T-helper 2 cell (primary cell): ENCODE results near the gene IKZF3.
"Not testable (repeated sequence)": the region's sequence is repeated elsewhere in the genome, so short reads cannot be mapped to it uniquely, and the experiment has no call there.

ENCODE experiments used
- DNase-seq, 5 experiments: peaks; one replicate each; pipeline versions ENCODE4 v3.0.0 to v3.0.0-alpha.2; 2012 to 2022

IKZF3 gene

DNA sequence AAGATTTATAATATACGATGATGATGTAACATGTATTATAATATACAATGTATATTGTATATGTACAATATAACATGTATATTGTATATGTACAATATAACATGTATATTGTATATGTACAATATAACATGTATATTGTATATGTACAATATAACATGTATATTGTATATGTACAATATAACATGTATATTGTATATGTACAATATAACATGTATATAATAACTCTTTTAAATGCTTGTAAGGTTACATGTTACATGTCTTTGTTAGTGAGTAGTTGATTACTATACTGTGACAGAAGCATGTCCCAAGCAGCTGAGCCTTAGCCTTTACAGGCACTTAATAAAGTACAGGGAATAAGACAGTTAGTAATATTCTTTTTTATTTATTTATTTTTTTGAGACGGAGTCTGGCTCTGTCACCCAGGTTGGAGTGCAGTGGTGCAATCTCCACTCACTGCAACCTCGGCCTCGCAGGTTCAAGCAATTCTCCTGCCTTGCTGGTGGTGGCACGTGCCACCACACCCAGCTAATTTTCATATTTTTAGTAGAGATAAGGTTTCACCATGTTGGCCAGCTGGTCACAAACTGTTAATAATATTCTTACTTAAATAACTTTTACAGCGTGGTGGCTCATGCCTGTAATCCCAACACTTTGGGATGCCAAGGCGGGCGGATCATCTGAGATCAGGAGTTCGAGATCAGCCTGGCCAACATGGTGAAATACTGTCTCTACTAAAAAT, 8.0 kb downstream of the IKZF3 start:
- DNase-seq: not testable (repeated sequence)

DNA sequence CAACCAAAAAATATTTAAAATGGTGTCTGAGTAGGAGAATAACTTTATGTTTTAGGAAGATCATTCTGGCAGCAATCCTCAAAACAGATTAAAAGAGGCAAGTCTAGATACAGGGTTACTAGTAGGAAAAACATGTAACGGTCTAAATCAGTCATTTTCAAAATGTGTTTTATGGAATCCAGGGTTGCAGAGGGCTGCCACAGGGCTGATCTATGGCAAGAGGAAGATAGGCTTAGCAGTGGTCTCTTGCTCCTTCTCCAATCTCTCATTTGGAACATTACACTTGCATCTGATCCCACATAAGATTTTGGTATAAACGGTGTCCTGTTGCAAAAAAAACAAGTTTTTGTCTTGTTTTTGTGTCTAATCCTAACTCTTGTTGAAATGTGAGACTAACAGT, 9.2 kb downstream of the IKZF3 start:
- no peak for DNase-seq

DNA sequence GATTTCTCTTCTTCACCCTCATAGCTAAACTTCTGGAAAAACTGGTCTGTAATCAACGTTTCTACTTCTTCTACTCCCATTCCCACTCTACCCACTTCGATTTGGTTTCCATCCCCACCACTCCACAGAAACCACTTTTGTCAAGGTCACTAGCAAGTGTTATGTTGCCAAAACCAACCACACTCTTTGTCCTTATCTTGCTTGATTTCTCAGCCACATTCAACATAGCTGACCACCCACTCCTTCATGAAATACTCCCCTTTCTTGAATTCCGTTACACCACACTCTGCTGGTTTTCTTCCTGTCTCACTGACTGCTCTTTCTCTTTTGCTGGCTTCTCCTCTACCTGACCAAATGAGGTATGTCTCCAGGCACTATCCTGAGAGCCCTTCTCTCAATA, 11.9 kb downstream of the IKZF3 start:
- DNase-seq: no peak

DNA sequence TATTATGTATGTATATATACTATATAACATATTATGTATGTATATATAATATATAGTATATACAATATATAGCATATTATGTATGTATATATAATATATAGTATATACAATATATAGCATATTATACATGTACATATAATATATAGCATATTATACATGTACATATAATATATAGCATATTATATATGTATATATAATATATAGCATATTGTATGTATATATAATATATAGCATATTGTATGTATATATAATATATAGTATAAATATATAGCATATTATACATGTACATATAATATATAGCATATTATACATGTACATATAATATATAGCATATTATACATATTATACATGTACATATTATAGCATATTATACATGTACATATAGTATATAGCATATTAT, 13.9 kb downstream of the IKZF3 start:
- DNase-seq: not testable (repeated sequence)

GRCh38 chr17:39848600-39848999, 15.5 kb downstream of the IKZF3 start:
- DNase-seq: no peak

GRCh38 chr17:39846205-39846604, 17.9 kb downstream of the IKZF3 start:
- no peak for DNase-seq

DNA sequence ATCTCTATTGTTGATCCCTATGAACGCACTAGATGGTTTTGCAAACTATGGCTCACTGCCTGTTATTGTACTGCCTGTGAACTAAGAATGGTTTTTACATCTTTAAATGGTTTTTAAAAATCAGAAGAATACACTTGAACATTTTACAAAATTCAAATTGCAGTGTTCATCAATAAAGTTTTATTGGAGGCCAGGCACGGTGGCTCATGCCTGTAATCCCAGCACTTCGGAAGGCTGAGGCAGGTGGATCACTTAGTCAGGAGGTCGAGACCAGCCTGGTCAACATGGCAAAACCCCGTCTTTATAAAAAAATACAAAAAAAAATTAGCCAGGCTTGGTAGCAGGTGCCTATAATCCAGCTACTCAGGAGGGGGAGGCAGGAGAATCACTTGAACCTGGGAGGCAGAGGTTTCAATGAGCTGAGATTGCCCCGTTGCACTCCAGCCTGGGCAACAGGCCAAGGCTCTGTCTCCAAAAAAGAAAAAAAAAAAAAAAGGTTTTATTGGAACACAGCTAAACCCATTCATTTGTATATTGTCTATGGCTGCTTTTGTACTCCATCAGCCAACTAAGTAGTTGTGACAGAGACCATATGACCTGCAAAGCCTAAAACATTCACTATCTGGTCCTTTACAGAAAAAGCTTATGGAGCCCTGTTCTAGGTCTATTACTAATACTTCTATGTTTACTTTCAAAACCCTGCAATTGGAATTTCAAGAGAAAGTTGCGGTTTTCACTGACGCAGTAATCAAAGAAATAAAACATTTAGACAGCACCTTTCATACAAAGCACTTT, 18.9 kb downstream of the IKZF3 start:
- peak in 1 of 5 experiments; percentile 33 for DNase-seq

DNA sequence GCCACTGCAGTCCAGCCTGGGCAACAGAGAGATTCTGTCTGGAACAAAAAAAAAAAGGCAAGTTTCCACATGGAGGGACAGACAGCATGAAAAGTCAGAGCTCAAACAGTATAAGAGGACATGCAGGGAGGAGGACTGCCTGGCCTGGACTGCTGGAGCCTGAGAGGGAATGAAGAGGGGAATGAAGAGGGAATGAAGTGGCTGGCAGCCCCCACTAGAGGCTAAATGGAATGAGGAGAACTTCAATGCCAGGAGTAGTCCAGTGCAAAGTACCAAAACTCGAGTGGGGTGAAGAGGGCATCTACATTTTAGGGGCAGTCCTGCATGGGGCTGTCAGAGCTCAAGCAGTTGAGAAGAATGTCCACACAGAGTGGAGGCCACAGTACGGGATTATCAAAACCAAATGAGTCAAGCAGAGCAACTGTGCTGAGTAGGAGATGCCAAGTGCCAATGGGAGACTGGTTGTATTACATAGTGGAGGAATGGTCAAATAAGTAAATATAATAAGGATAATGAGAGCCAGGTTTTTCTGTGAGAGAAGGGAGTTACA, 22.9 kb downstream of the IKZF3 start:
- DNase-seq: no peak

GRCh38 chr17:39838784-39839183, 25.3 kb downstream of the IKZF3 start:
- DNase-seq: no peak

- no peak for DNase-seq
Observed at GRCh38 chr17:39838057-39838456, 26.1 kb downstream of the IKZF3 start.

DNA sequence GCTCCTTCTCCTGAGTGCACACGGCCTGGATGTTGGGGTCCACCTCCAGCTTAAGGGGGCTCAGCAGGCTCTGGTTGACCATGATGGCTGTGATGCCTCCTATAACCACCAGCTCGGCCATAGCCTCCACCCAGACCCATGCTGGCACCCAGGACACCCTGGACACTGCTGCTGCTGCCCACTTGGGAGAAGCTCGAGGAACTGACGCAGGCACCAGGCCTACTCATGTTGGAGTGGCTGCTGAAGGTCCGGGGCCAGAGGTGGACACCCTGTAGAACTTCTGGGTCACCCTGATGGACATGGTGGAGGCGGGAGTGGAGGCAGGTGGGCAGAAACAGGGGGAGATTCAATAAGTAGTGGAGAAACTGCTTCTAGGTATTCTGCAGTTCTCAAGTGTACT, 28.0 kb downstream of the IKZF3 start:
- no peak for DNase-seq

DNA sequence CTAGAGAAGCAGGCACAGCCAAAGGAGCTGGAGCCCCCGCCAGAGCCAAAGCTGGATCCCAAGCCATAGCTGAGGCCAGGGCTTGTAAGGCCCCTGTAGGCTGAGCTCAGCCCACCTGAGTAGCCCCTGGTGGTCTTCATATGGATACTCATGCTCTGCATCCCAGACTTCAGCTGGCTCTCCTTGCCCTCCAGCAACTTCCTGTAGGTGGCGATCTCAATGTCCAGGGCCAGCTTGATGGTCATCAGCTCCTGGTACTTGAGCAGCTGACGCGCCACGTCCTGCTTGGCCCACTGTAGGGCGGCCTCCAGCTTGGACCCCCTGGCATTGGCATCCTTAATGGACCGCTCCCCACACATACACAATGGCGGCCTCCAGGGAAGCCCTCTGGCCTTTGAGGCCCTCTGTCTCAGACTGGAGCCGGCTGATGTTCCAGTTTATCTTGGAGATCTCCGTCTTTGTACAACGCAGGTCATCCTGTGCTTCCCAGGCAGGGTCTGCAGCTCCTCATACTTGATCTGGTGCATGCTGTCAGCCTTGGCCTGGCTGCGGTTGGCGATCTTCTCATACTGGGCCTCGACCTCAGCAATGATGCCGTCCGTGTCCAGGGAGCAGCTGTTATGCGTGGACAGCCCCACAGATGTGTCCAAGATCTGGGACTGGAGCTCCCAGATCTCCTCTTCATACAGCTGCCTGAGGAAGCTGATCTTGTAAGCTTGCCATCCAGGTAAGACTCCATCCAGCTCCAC, 28.9 kb downstream of the IKZF3 start:
- no peak for DNase-seq

DNA sequence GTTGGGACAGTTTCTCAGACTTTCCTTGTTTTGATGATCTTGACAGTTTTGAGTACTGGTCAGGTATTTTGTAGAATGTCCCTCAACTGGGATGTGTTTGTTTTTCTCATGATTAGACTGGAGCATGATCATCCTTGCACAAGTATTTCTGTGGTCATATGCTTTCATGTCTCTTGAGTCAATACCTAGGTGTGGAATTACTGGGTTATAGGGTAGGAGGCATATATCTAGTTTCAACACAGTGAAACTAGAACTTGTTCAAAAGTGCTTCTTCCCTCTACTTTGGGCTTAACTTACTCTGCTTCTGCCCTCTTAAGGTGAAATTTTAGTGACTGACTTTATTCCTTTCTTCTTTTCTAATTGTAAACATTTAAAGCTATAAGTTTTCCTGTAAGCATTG, 30.1 kb downstream of the IKZF3 start:
- DNase-seq: peak in 1 of 5 experiments; percentile 19

- DNase-seq: no peak
Observed at GRCh38 chr17:39831588-39831987, 32.5 kb downstream of the IKZF3 start.

DNA sequence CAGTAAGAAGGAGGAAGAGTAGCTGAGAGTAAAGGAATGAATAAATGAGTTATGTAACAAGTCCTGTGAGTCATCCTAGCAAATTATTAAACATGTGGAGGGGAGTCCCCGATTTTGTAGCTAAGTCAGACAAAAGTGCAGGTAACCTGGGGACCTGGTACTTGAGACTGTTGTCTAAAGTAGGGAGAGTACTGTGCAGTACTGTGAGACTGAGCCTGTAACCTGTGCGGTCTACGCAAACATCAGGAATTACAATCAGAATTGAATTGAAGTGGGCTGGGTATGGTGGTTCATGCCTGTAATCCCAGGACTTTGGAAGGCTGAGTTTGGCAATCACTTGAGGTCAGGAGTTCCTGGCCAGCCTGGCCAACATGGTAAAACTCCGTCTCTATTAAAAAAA, 35.7 kb downstream of the IKZF3 start:
- no peak for DNase-seq

DNA sequence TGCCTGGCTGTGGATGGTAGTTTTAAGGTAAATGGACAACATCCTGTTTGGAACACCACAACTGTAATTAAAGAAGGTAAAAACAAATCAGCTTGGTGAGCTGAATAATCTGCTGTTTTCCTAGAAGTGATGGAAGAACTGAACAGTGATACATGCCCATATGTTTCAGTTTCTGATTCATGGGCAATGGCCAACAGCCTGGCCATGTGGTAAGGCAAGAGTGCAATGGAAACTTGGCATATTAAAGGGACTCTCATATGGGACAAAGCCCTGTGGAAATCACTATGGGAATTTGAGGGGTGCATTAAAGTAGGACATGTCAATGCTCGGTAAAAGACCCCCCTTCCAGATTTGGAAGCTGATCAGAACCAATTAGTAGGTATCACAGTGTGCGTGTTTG, 37.8 kb downstream of the IKZF3 start:
- no peak for DNase-seq

DNA sequence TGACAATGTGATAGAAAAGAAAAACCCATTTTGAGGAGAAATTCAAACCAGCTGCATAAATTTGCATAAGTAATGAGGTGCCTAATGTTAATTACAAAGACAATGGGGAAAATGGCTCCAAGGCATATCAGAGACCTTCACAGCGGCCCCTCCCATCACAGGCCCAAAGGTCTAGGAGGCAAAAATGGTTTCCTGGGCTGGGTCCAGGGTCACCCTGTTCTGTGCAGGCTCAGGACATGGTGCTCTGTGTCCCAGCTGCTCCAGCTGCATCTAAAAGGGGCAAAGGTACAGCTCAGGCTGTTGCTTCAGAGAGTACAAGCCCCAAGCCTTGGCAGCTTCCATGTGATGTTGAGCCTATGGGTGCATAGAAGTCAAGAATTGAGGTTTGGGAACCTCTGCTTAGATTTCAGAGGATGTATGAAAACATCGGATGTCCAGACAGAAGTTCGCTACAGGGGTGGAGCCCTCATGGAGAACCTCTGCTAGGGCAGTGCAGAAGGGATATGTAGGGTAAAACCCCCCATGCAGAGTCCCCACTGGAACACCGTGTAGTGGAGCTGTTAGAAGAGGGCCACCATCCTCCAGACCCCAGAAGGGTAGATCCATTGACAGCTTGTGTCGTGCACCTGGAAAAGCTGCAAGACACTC, 40.6 kb downstream of the IKZF3 start:
- DNase-seq: peak in 1 of 5 experiments; percentile 67

DNA sequence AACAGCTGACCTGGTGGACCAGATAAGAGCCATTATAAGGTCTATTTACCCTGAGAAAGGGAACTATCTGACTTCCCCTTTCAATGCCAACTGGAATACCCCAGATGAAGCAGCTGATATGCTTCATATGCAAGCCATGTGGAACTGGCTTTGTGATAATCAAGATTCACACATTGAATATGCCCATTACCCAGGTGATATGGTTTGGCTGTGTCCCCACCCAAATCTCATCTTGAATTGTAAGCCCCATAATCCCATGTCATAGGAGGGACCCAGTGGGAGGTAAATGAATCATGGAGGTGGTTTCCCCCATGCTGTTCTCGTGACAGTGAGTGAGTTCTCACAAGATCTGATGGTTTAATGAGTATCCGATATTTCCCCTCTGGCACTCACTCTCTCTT, 42.1 kb downstream of the IKZF3 start:
- no peak for DNase-seq

- no peak for DNase-seq
Observed at GRCh38 chr17:39820987-39821386, 43.1 kb downstream of the IKZF3 start.

DNA sequence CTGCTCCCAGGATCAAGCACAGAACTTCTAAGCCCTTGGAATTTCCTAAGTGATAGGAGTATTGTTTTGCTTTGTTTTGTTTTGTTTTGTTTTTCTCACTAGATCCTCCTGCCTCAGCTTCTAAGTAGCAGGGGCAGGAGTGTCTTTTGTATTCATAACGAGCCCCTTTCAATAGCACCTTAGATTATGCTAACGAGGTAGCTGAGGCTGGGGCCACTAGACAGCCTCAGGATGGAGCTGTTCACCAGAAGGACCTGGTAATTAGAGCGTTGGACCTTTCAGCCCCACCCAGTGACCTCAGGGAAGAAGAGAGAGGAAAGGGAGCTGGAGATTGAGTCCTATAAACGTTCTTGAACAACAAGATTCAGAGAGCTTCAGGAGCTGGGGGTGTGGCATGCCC, 43.6 kb downstream of the IKZF3 start:
- DNase-seq: peak in 1 of 5 experiments; percentile 52

DNA sequence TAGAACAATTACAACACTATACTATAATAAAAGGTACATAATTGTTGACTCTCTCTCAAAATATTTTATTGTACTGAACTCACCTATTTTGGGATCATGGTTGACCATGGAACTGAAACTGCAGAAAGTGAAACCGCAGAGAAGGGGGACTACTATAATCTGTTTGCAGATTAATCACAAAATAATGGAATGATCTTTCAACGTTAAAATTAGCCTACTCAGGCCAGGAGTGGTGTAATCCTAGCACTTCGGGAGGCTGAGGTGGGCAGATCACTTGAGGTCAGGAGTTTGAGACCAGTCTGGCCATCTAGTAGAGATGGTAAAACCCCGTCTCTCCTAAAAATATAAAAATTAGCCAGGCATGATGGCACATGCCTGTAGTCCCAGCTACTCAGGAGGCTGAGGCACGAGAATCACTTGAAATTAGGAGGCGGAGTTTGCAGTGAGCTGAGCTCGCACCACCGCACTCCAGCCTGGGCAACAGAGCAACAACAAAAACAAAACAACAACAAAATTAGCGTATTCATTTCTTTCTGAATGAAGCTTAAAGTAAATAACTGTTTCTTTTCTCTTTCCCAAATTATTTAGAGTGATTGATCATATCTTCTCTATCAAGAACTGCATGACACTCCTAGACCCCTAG, 45.6 kb downstream of the IKZF3 start:
- peak in 2 of 5 experiments; percentile 6 to 83 for DNase-seq

DNA sequence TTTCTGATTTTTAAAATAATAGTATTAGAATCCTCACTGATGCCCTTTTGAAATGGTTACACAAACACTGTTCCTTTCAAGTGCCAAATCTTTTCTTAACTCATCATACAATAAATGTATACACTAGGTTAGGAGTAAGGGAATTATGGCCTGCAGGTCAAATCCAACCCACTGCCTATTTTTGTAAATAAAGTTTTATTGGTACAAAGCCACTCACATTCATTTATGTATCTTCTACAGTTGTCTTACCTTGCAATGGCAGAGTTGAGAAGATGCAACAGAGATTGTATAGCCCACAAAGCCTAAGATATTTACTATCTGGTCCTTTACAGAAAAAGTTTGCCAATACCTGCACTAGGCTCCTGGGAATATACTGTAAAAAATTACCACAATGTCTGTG, 47.8 kb downstream of the IKZF3 start:
- DNase-seq: no peak
